G401 (cell line): ENCODE results near the gene OSBPL5. TPM values are rescaled to one million over a fixed set of nuclear protein-coding genes. Genes with fewer than 3 reads are reported as not detected.

ENCODE experiments used
- DNase-seq: peaks from one replicate; pipeline ENCODE4 v3.0.0-alpha.2; 2015; ENCODE audit warnings: low spot score
- in situ Hi-C: cut with HindIII; loops from 2 replicates; pipeline ENCODE4 v1.10.0; 2016; ENCODE audit warnings: low sequenced_read_pairs, mixed read lengths
- total RNA-seq: library from RNA; depleted of rRNA; stranded (reverse); fragments of >200 nt; shearing (Covaris generic); gene quantifications from 2 replicates; pipeline ENCODE4 v1.2.3, GENCODE V29; 2014; rRNA removed

OSBPL5 gene
- total RNA-seq, 1 experiment from 2014 or later, result 16.2 TPM

DNA sequence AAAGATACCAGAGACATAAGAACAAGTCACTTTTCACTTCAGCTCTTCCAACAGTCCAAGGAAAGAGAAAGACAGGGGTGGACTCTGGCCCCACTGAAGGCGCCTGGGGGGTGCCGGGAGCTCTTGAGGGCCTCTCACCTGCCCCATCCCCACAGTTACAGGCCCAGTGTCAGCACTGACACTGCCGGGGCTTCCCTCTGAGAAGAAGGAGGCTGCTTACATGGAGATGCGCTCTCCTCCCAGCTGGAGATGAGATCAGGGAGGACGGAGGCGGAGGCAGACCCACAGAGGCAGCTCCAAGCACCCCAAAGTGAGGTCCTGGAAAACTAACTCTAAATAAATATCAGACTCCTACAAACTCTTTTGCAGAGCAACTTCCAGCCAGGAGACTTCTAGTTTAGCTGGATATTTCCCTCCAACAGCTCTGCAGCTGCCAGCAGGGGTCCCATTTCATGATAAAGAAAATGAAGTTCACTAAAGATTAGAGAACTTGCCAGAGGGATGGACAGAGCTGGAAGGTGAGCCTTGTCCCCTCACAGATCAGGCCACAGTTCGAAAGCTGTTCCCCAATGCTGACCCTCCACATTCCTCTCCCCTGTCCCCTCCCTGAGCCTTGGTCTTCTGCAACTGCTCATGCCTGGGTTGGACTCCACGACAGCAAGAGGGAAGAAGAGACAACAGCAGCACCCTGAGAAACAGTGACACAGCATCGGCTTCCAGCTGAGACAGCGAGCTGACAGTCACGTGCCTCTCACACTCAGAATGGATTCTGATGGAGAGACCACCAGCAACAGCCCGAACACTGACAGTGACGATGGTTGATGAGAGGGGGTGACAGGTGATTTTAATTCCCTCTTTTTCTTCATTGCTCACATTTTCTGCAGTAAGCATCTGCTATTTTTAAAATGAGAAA is 113.7 kb downstream of the OSBPL5 start:
- in situ Hi-C loops, result no loop called here
- DNase-seq, result no peak

DNA sequence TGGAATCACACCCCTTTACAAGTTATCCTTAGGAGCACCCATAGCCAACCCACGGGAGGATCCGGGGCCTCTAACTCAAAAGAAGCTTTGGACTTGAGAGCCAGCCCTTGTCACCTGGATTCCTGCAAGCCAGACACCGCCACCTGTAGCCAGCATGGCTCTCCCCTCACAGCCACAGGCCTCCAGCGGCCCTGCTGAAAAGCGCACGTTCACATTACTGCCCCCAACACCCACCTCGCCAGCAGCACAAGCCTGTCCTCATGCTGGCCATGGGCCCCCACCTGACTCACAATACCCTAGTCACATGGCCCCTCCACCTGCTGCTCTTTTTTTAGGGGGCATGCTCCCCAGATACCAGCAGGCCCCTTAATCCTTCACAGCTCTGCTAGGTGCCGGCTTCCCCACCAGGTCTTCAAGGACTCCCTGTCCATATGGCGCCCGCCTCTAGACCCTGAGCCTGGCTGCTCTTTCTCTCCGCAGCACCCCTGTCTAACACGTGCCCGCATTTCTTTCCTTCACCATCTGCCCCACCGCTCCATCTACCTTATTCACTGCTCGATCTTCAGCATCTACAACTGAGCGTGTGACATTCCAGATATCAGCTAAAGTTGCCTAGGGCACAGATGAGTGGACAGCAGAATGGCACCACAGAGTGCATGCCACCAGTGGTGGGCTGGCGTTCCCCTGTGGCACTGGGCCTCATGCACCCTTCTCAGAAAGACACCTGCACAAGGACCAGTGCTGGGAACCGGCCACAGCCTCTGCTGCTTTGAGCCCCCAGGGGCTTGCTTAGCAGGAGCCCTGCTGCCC is 114.5 kb downstream of the OSBPL5 start:
- in situ Hi-C loops, result no loop called here
- no peak for DNase-seq

DNA sequence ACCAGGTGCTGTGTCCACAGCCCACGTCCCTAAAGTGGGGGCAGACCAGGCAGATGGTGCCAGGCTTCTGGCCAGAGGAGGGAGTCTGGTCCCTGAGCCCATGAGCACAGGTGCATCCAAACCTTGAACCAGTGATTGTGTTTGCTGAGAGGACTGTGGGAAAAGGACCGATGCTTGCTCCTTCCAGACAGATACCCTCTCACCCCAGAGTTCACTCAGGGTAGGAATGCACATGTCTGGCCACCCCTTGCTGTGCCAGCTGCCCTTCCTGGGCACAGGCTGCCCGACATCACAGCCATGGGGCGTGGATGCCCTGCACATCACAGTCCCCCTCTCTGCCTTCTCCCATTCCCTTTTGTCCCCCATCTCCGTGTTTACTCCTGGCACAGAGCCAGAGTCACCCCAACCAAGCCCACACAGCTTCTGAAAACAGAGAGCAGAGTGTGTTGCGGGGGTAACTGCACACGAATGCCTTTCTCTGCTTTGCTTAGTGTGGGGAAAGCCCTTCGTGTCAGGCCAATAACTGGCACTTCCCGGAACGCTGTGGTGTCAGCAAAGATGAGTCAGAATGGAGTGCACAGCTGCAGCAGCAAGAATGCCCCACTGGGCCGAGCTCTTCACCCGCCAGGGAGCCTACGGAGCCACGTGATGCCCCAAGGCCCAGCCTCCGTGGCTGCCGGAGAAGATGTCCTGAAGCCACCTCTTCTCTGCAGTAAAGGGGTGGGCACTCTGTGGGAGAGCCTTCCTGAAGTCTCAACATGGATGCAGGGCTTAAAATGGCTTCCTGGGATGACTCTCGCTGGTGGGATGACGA is 115.5 kb downstream of the OSBPL5 start:
- in situ Hi-C loops, result no loop called here

GRCh38 chr11:3047637-3048036 is 117.5 kb downstream of the OSBPL5 start:
- in situ Hi-C loops, result no loop called here

More for the DNA sequence above, 115.5 kb downstream of the OSBPL5 start:
- no peak for DNase-seq

GRCh38 chr11:3046641-3047040 is 118.5 kb downstream of the OSBPL5 start:
- in situ Hi-C loops, result no loop called here

More at GRCh38 chr11:3047637-3048036, 117.5 kb downstream of the OSBPL5 start:
- no peak for DNase-seq

DNA sequence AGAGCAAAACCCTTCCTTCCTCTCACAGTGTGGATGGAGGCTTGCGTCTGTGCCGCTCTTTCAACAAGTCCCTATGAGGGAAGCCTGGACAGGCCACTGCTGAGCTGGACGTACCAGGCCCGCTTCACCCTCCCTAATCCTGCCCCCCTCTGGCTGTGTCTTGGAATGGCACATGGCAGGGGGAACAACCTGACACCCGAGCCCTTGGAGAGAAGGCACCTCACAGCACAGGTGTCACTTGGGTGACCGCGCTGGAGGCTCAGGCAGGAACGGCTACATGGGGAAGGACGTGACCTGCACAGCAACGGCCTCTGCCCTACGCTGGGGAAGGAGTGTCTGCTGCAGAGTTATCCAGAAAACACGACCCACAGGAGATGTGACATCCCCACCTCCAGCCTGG is 118.9 kb downstream of the OSBPL5 start:
- in situ Hi-C loops, result no loop called here
- no peak for DNase-seq

More at GRCh38 chr11:3046641-3047040, 118.5 kb downstream of the OSBPL5 start:
- DNase-seq, result no peak

DNA sequence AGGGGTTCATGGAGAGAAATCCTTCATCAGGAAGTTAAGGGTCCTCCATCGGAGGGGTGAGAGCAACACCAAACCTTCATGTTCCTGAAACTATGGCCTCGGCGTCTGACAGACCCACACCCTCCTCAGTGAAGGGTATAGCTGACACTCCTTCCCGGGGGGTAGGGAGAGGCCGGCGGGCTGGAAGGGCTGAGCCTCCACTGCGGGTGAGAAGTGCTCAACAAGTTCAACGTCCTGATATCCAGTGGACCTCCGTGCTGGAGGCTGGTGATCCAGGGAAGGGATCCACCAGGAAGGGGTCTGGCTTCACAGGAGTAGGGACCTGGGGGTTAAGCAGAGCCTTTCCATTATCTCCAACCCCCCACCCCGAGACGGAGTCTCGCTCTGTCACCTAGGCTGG is 120.2 kb downstream of the OSBPL5 start:
- DNase-seq, result no peak
- in situ Hi-C loops, result no loop called here

GRCh38 chr11:3044004-3044403 is 121.1 kb downstream of the OSBPL5 start:
- in situ Hi-C loops, result no loop called here
- no peak for DNase-seq

- peak; percentile 92 for DNase-seq
- in situ Hi-C loops, result no loop called here
Measured at GRCh38 chr11:3043315-3043871, 121.7 kb downstream of the OSBPL5 start.

GRCh38 chr11:3042496-3043314 is 122.4 kb downstream of the OSBPL5 start:
- in situ Hi-C loops, result no loop called here
- DNase-seq, result peak; percentile 82

DNA sequence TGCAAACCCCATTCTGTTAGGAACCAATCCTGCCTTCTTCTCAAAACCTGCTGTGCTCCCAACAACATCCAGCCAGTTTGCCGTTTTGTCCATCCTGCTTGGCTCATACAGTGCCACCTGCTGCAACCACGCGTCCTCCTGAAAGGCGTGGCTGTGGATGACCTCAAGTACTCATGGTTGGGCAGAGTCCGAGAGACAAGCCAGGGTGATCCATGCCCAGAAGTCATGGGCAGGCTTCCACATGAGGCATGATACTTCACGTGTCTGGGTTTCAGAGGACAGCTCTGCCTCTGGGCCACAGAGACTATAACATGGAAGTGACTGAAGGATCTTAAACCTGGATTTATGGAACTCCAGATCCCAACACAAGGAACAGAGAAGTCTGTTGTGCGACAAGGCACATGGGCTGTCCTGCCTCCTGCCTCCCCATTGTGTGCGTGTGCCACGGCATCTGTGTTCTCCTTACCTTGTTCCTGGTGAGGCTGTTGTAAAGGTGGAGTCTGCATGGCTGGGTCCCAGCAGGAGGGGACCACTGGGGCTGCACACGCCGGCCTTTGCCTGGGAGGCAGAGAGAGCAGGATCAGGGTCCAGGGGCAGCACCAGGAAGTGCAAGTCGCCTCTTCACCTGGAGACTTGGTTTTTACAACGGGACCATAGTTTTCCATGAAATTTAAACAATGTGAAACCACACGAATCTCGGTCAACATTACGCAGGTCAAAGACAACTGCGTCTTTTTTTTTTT is 123.2 kb downstream of the OSBPL5 start:
- in situ Hi-C loops, result no loop called here

DNA sequence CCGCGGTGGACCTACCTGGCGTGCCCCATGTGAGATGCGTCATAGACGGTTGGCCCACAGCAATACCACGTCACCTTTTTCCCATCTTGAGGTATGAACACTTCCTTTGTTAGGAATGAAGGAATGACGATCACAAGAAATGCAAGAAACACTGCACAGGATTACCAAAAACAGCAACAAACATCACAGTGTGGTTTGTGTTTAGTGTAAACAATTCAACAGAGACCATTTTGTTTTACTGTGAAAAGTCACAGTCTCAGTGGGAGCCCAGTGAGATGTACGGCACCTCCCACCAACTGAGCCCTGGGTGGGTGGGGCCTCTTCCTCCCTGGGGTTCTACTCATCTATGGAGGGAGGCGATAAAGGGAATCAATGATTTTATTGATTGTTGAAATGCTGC is 124.2 kb downstream of the OSBPL5 start:
- in situ Hi-C loops, result no loop called here
- DNase-seq, result no peak

More for the DNA sequence above, 123.2 kb downstream of the OSBPL5 start:
- DNase-seq, result no peak

DNA sequence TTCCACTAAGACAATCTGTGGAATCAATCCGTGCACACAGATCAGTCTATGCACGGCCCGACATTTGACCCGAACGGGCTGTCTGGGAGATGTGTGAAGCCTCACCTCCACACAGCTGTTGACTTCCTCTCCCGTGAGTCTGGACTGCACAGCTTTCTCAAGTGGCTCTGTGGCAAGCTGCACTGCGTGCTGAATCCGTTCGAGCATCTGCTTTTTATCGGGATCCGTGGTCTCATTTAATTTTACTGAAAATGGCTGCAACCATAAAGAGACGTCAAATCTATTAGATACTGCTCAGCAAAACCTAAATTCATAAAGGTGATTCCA is 127.2 kb downstream of the OSBPL5 start:
- in situ Hi-C loops, result no loop called here
- no peak for DNase-seq

Other genes starting within 250 kb of the OSBPL5 start
- 2.2 and 3.1 TPM in 2 replicates for gene PHLDA2, start 235.9 kb downstream of the OSBPL5 start, total RNA-seq
- 182 and 291 TPM in 2 replicates for gene NAP1L4, start 173.0 kb downstream of the OSBPL5 start, total RNA-seq
- 23.2 and 24.0 TPM in 2 replicates for gene CARS1, start 107.9 kb downstream of the OSBPL5 start, total RNA-seq
- gene MRGPRG, start 53.5 kb upstream of the OSBPL5 start, total RNA-seq, result not detected in 2 replicates
- not detected in 2 replicates for gene MRGPRE, start 67.1 kb upstream of the OSBPL5 start, total RNA-seq
- gene ZNF195, start 213.8 kb upstream of the OSBPL5 start, total RNA-seq, result 37.0 and 42.9 TPM in 2 replicates